A673 (cell line): Measurements from ENCODE around the gene VPS41. TPM values are rescaled to one million over a fixed set of nuclear protein-coding genes. Genes with fewer than 3 reads are reported as not detected.
A peak's percentile ranks its signal among the peaks of the same experiment; 100 is the strongest.

Experiments used
- BruUV-seq: library from RNA; stranded (reverse); fragments of 400-500 nt; replicated peaks from 2 replicates; lab custom pipeline; 2021; lab: Mats Ljungman, UMichigan
- CTCF ChIA-PET: fragments of 300-600 bp; sonication (Branson Sonifier 250); formaldehyde crosslinking; loops from one replicate; lab custom pipeline; 2022; ENCODE audit warnings: antibody characterized with exemption; lab: Charles Lee
- POLR2A ChIA-PET: fragments of 300-600 bp; sonication (Branson Sonifier 250); formaldehyde crosslinking; loops from one replicate; lab custom pipeline; 2022; ENCODE audit warnings: antibody characterized with exemption; ENCODE audit not compliant: low non-redundant PET; lab: Charles Lee
- DNase-seq: peaks from one replicate; pipeline ENCODE4 v3.0.0-alpha.2; 2015; ENCODE audit warnings: low spot score
- H3K27ac ChIP-seq: fragments of 200-600 bp; sonication (generic); 2 replicates; pipeline ENCODE4 v1.5.1; 2016; ENCODE audit warnings: mixed run types, low read depth, mild to moderate bottlenecking, mixed read lengths, antibody characterized with exemption, low read length; ENCODE audit not compliant: poor library complexity, severe bottlenecking
- H3K27me3 ChIP-seq: fragments of 200-600 bp; sonication (generic); replicated peaks from 2 replicates; pipeline ENCODE4 v1.6.1; 2017; ENCODE audit warnings: mixed run types, low read depth, mild to moderate bottlenecking, mixed read lengths, antibody characterized with exemption, low read length; ENCODE audit not compliant: insufficient read depth, poor library complexity
- H3K36me3 ChIP-seq: fragments of 200-600 bp; sonication (generic); 2 replicates; pipeline ENCODE4 v1.6.1; 2016; ENCODE audit warnings: mixed run types, mild to moderate bottlenecking, mixed read lengths, antibody characterized with exemption, low read length; ENCODE audit not compliant: insufficient read depth, poor library complexity, severe bottlenecking
- H3K4me1 ChIP-seq: fragments of 200-600 bp; sonication (generic); 2 replicates; pipeline ENCODE4 v1.6.1; 2017; ENCODE audit warnings: mixed run types, mild to moderate bottlenecking, mixed read lengths, antibody characterized with exemption, low read length; ENCODE audit not compliant: insufficient read depth, poor library complexity, severe bottlenecking
- H3K4me3 ChIP-seq: fragments of 200-600 bp; sonication (generic); 2 replicates; pipeline ENCODE4 v1.5.1; 2016; ENCODE audit warnings: low read depth, mixed run types, mild to moderate bottlenecking, mixed read lengths, low read length; ENCODE audit not compliant: poor library complexity, severe bottlenecking
- H3K9me3 ChIP-seq: fragments of 200-600 bp; sonication (generic); 2 replicates; pipeline ENCODE4 v1.6.1; 2016; ENCODE audit warnings: mixed run types, low read depth, mild to moderate bottlenecking, mixed read lengths, antibody characterized with exemption, low read length; ENCODE audit not compliant: poor library complexity, severe bottlenecking
- EZH2 ChIP-seq: fragments of 200-600 bp; sonication (generic); IDR thresholded peaks from 2 replicates; pipeline ENCODE4 v1.6.1; 2017; ENCODE audit warnings: borderline replicate concordance, low read depth, mild to moderate bottlenecking, mixed read lengths, antibody characterized with exemption, low read length; ENCODE audit not compliant: poor library complexity, severe bottlenecking
- intact Hi-C: fragments of 100-400 bp; cut with micrococcal nuclease; formaldehyde crosslinking; loops from one replicate; pipeline ENCODE4 v1.10.0; 2022; ENCODE audit not compliant: unreplicated experiment
- total RNA-seq: library from RNA; stranded (reverse); gene quantifications from 2 replicates; pipeline ENCODE4 v1.2.3, GENCODE V29; 2021
- TF ChIP-seq, protein P1 (sequence below): fragments of 300-800, 200-600 bp; sonication (generic); conservative IDR thresholded peaks from 2 replicates; pipeline ENCODE4 v1.5.1; 2017; ENCODE audit warnings: low read depth, mild to moderate bottlenecking, antibody characterized with exemption, low read length, moderate library complexity, mixed read lengths

Gene VPS41
- total RNA-seq, 1 experiment from 2014 or later: 45.8 TPM

GRCh38 chr7:38760226-38760625 is 148.8 kb downstream of the VPS41 start:
- CTCF ChIA-PET: no interaction called here

GRCh38 chr7:38759028-38759427 is 150.0 kb downstream of the VPS41 start:
- H3K27me3 ChIP-seq: no peaks in the 10 kb centered on the region
- no peak for TF ChIP-seq EZH2
- TF ChIP-seq, protein P1, sequence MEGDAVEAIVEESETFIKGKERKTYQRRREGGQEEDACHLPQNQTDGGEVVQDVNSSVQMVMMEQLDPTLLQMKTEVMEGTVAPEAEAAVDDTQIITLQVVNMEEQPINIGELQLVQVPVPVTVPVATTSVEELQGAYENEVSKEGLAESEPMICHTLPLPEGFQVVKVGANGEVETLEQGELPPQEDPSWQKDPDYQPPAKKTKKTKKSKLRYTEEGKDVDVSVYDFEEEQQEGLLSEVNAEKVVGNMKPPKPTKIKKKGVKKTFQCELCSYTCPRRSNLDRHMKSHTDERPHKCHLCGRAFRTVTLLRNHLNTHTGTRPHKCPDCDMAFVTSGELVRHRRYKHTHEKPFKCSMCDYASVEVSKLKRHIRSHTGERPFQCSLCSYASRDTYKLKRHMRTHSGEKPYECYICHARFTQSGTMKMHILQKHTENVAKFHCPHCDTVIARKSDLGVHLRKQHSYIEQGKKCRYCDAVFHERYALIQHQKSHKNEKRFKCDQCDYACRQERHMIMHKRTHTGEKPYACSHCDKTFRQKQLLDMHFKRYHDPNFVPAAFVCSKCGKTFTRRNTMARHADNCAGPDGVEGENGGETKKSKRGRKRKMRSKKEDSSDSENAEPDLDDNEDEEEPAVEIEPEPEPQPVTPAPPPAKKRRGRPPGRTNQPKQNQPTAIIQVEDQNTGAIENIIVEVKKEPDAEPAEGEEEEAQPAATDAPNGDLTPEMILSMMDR: no peak
- H3K9me3 ChIP-seq: no peaks in the 10 kb centered on the region
- CTCF ChIA-PET: no interaction called here
- no peak for DNase-seq
- no peaks in the 10 kb centered on the region for H3K36me3 ChIP-seq
- no peak overlapping the region for H3K4me3 ChIP-seq
- H3K4me1 ChIP-seq: no peaks in the 10 kb centered on the region
- intact Hi-C loops: no loop called here
- BruUV-seq: no TSS peak
- no peak overlapping the region for H3K27ac ChIP-seq
- POLR2A ChIA-PET: no interaction called here

More at GRCh38 chr7:38760226-38760625, 148.8 kb downstream of the VPS41 start:
- no TSS peak for BruUV-seq
- POLR2A ChIA-PET: no interaction called here
- H3K4me1 ChIP-seq: no peaks in the 10 kb centered on the region
- peak; percentile 29 for DNase-seq
- intact Hi-C loops: no loop called here
- no peaks in the 10 kb centered on the region for H3K9me3 ChIP-seq
- H3K27ac ChIP-seq: no peak overlapping the region
- no peaks in the 10 kb centered on the region for H3K27me3 ChIP-seq
- TF ChIP-seq, protein P1: no peak
- no peak for TF ChIP-seq EZH2
- H3K36me3 ChIP-seq: no peaks in the 10 kb centered on the region
- H3K4me3 ChIP-seq: no peak overlapping the region

DNA sequence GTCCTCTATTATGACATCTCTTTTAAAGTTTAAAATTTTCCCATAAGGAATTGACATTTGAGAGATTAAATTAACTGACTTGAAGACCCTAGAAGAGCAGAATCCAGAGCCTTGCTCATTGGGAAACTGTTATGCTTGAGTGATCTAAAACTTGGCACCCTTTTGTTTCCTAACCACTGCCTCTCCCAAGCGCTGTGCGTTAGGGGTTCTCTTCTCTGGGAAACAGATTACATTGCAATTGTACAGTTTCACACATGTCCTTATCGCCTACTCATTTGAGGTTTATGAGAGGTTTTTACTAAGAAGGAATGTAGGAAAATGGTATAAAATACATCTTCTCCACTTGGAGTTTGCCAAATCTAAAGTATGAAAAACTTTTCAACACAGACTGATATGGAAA is 151.1 kb downstream of the VPS41 start:
- intact Hi-C loops: no loop called here
- Histone ChIP-seq H3K36me3 (no peaks in the 10 kb centered on the region), H3K4me3 (no peak overlapping the region), H3K9me3 (no peaks in the 10 kb centered on the region), H3K27me3 (no peaks in the 10 kb centered on the region), H3K27ac (no peak overlapping the region), H3K4me1 (no peaks in the 10 kb centered on the region)
- TF ChIP-seq, protein P1: no peak
- no peak for TF ChIP-seq EZH2
- ChIA-PET POLR2A (no interaction called here), CTCF (no interaction called here)
- DNase-seq: no peak
- no TSS peak for BruUV-seq
